OCI-LY1 (cell line): ENCODE measurements around the gene HAAO.

Experiments
- H2AFZ ChIP-seq: fragments of 200-600 bp; sonication (generic), shearing (Covaris generic); 2 replicates; pipeline ENCODE4 v1.6.0; 2014; ENCODE audit warnings: antibody characterized with exemption, mild to moderate bottlenecking, low read length
- H3F3A ChIP-seq: fragments of 200-600 bp; sonication (generic), shearing (Covaris generic); 2 replicates; pipeline ENCODE4 v1.6.0; 2014; ENCODE audit warnings: mild to moderate bottlenecking, antibody characterized with exemption, low read length, moderate library complexity; ENCODE audit not compliant: insufficient read depth
- H3K27ac ChIP-seq: fragments of 200-600 bp; sonication (generic); 2 replicates; pipeline ENCODE4 v1.5.1; 2014; ENCODE audit warnings: low read length, mixed run types, mild to moderate bottlenecking, low read depth; ENCODE audit not compliant: poor library complexity, severe bottlenecking
- H3K27me3 ChIP-seq: fragments of 200-600 bp; sonication (generic); 2 replicates; pipeline ENCODE4 v1.6.0; 2014; ENCODE audit warnings: antibody characterized with exemption, mild to moderate bottlenecking, low read length, moderate library complexity; ENCODE audit not compliant: insufficient read depth
- H3K36me3 ChIP-seq: fragments of 200-600 bp; sonication (generic); 2 replicates; pipeline ENCODE4 v1.6.1; 2014; ENCODE audit warnings: mild to moderate bottlenecking, antibody characterized with exemption, low read length, moderate library complexity, mixed read lengths; ENCODE audit not compliant: insufficient read depth
- H3K4me1 ChIP-seq: fragments of 200-600 bp; sonication (generic); 2 replicates; pipeline ENCODE4 v1.5.1; 2014; ENCODE audit warnings: mild to moderate bottlenecking, low read length, moderate library complexity; ENCODE audit not compliant: insufficient read depth, severe bottlenecking
- H3K4me2 ChIP-seq: fragments of 200-600 bp; sonication (generic), shearing (Covaris generic); 2 replicates; pipeline ENCODE4 v1.6.1; 2014; ENCODE audit warnings: low read length
- H3K4me3 ChIP-seq: fragments of 200-600 bp; sonication (generic); 2 replicates; pipeline ENCODE4 v1.5.1; 2014; ENCODE audit warnings: low read length, low read depth, mild to moderate bottlenecking, mixed read lengths; ENCODE audit not compliant: poor library complexity, severe bottlenecking
- H3K79me2 ChIP-seq: fragments of 200-600 bp; shearing (Covaris generic); 2 replicates; pipeline ENCODE4 v1.6.1; 2016; ENCODE audit warnings: mixed run types, low read length, mixed read lengths; ENCODE audit not compliant: insufficient read depth
- H3K9ac ChIP-seq: fragments of 200-600 bp; sonication (generic), shearing (Covaris generic); 2 replicates; pipeline ENCODE4 v1.6.1; 2014; ENCODE audit warnings: mild to moderate bottlenecking, low read length, mixed read lengths
- H3K9me2 ChIP-seq: fragments of 200-600 bp; sonication (generic), shearing (Covaris generic); 2 replicates; pipeline ENCODE4 v1.6.1; 2014; ENCODE audit warnings: low read depth, mild to moderate bottlenecking, low read length, mixed read lengths
- H3K9me3 ChIP-seq: fragments of 200-600 bp; shearing (Covaris generic); 2 replicates; pipeline ENCODE4 v1.6.1; 2014; ENCODE audit warnings: low read length, mixed read lengths
- H4K20me1 ChIP-seq: fragments of 200-600 bp; sonication (generic), shearing (Covaris generic); 2 replicates; pipeline ENCODE4 v1.6.0; 2016; ENCODE audit warnings: mild to moderate bottlenecking, low read length; ENCODE audit not compliant: insufficient read depth
- EZH2 ChIP-seq: fragments of 200-600 bp; sonication (generic), shearing (Covaris generic); IDR thresholded peaks from 2 replicates; pipeline ENCODE4 v1.8.0; 2017; ENCODE audit warnings: borderline replicate concordance, mixed run types, mild to moderate bottlenecking, antibody characterized with exemption, low read length, moderate library complexity, mixed read lengths
- TF ChIP-seq, protein P1 (sequence below): fragments of 200-600 bp; sonication (generic), shearing (Covaris generic); IDR thresholded peaks from 2 replicates; pipeline ENCODE4 v1.5.1; 2017; ENCODE audit warnings: mild to moderate bottlenecking, antibody characterized with exemption, low read length, moderate library complexity, mixed read lengths

The HAAO gene

DNA sequence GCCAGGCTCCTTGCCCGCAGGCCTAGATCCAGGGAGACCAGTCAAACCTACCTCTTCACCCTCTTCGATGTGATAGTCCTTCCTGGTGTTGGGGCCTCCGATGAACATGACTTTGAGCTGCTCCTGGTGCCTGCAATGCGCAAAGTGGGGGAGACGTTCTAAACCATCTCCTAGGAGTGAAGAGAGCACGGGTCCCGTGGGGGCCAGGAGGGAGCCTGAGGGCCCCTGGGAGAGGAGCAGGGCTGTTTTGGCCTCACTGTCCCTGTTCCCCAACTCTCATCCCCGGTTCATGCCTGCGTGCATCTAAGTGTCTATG is 3.9 kb downstream of the HAAO start:
- no peaks in the 10 kb centered on the region for H3F3A ChIP-seq
- no peak overlapping the region for H3K9ac ChIP-seq
- no peaks in the 10 kb centered on the region for H4K20me1 ChIP-seq
- peaks cover 26% of the 10 kb centered on the region for H3K4me1 ChIP-seq
- TF ChIP-seq, protein P1, sequence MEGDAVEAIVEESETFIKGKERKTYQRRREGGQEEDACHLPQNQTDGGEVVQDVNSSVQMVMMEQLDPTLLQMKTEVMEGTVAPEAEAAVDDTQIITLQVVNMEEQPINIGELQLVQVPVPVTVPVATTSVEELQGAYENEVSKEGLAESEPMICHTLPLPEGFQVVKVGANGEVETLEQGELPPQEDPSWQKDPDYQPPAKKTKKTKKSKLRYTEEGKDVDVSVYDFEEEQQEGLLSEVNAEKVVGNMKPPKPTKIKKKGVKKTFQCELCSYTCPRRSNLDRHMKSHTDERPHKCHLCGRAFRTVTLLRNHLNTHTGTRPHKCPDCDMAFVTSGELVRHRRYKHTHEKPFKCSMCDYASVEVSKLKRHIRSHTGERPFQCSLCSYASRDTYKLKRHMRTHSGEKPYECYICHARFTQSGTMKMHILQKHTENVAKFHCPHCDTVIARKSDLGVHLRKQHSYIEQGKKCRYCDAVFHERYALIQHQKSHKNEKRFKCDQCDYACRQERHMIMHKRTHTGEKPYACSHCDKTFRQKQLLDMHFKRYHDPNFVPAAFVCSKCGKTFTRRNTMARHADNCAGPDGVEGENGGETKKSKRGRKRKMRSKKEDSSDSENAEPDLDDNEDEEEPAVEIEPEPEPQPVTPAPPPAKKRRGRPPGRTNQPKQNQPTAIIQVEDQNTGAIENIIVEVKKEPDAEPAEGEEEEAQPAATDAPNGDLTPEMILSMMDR: no peak
- TF ChIP-seq EZH2: no peak
- no peaks in the 10 kb centered on the region for H3K9me3 ChIP-seq
- no peak overlapping the region for H3K27ac ChIP-seq
- no peak overlapping the region for H2AFZ ChIP-seq
- no peaks in the 10 kb centered on the region for H3K36me3 ChIP-seq
- H3K79me2 ChIP-seq: no peaks in the 10 kb centered on the region
- no peak overlapping the region for H3K4me2 ChIP-seq
- no peak overlapping the region for H3K4me3 ChIP-seq
- H3K27me3 ChIP-seq: no peaks in the 10 kb centered on the region
- H3K9me2 ChIP-seq: no peaks in the 10 kb centered on the region

DNA sequence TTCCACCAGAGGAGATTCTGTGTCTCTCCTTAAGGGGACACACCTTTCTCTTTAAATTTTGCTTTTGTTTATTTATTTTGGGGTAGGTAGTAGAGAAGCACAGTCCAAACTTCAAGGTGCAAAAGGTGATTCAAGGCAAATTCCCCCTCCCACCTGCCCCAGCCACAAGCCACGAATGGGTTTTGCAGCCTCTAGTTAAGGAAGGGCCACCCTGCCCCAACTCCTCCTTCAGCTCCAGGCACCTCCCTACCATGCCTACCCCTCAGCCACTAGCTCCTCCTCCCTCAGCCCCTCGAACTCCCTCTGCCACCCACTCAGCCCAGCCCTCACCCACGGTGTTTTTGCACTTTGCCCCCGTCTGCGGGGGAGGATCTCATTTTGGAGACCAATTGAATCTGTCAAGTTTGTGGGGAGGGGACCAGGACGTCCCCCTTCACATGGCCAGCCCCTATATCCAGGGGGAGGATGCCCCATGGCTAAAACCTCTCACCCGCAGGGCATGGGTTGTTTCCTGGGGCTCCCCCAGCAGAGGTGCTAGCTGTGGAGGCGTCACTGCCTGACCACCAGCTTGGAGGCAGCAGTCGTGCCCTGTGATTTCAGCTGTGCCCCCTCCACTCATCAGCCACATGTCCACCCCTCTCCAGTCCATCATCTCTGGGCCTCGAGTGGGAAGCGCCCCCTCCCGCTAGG is 4.5 kb downstream of the HAAO start:
- no peaks in the 10 kb centered on the region for H3K36me3 ChIP-seq
- H3K9ac ChIP-seq: no peak overlapping the region
- no peak overlapping the region for H3K4me2 ChIP-seq
- no peaks in the 10 kb centered on the region for H3F3A ChIP-seq
- H3K27me3 ChIP-seq: no peaks in the 10 kb centered on the region
- H3K9me3 ChIP-seq: no peaks in the 10 kb centered on the region
- peaks cover 21% of the 10 kb centered on the region for H3K4me1 ChIP-seq
- H3K9me2 ChIP-seq: no peaks in the 10 kb centered on the region
- no peak overlapping the region for H3K4me3 ChIP-seq
- no peak overlapping the region for H2AFZ ChIP-seq
- TF ChIP-seq, protein P1: no peak
- no peak for TF ChIP-seq EZH2
- no peaks in the 10 kb centered on the region for H4K20me1 ChIP-seq
- H3K79me2 ChIP-seq: no peaks in the 10 kb centered on the region
- no peak overlapping the region for H3K27ac ChIP-seq

DNA sequence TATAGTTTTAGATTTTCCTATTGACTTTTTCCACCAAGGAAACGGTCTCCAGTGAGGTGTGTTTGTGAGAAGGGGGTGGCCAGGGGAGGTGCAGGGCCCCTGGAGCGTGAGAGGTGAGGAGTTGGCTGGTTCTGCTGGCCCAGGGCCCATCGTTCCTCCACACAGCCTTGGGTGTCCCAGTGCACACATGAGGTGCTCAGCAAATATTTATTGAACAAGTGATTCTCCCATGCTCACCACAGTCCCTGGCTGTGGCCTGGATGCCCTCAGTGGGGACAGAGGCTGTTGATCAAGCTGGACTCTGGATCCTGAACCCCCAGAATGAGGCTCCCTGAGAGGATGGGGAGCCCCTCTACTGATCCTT is 5.0 kb downstream of the HAAO start:
- Histone ChIP-seq H3K9me3 (no peaks in the 10 kb centered on the region), H3K27ac (no peak overlapping the region), H3K9ac (no peak overlapping the region), H4K20me1 (no peaks in the 10 kb centered on the region), H3K27me3 (no peaks in the 10 kb centered on the region), H3K4me2 (no peak overlapping the region), H3K79me2 (no peaks in the 10 kb centered on the region), H2AFZ (no peak overlapping the region), H3K36me3 (no peaks in the 10 kb centered on the region), H3K4me3 (no peak overlapping the region), H3K9me2 (no peaks in the 10 kb centered on the region), H3F3A (no peaks in the 10 kb centered on the region), H3K4me1 (peaks cover 16% of the 10 kb centered on the region)
- TF ChIP-seq, protein P1: no peak
- no peak for TF ChIP-seq EZH2
